ENCODE results near the gene ADAM19.
"Not testable (repeated sequence)": the region's sequence is repeated elsewhere in the genome, so short reads cannot be mapped to it uniquely, and the experiment has no call there.

Gene ADAM19

DNA sequence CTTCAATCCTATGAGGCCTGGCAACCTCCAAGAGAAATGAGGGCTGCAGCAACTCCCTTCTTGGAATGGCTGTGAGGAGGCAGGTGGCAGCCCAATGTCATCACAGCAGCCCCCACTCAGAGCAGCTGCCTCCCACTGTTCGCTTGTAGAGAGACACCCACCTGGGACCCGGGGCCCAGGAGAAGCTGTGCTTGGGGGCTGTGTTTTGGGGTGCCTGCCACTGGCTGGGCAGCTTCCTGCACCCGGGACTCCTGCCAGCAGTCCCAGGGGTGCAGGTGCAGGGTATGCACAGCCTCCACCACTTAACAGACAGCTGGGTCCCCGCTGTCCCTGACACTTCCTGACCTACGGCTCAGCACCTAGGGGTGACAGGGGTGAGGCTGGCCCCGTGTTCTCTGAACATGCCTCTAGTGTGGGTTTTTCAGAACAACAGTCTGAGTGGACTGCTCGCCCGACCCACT, 89.3 kb downstream of the ADAM19 start:
- no peak for DNase-seq (ENCODE audit: low spot score)

DNA sequence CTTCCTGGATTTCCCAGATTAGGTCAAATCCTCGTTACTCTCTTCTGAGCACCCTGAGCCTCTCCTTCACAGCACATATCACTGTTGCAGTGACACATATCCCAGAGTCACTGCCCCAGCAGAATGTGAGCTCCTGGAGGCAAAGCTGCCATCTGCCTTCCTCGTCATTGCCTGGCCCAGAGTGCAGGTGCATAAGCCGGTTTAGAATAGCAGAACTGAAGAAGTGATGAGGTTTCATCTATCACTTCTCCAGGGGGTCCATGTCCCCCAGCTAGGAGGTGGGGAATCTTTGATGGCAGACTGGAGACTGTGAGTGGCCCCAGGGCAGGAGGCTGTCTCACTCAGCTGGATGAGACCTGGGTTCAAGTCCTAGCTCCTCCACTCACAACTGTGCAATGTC, 89.8 kb downstream of the ADAM19 start:
- DNase-seq (ENCODE audit: low spot score), result no peak

- DNase-seq (ENCODE audit: low spot score), result no peak
Measured at GRCh38 chr5:157485340-157485739, 90.2 kb downstream of the ADAM19 start.

- no peak for DNase-seq (ENCODE audit: low spot score)
Measured at GRCh38 chr5:157484768-157485167, 90.8 kb downstream of the ADAM19 start.

- not testable (repeated sequence) for DNase-seq (ENCODE audit: low spot score)
Measured at GRCh38 chr5:157482702-157483101, 92.9 kb downstream of the ADAM19 start.

- DNase-seq (ENCODE audit: low spot score), result no peak
Measured at GRCh38 chr5:157481666-157482065, 93.9 kb downstream of the ADAM19 start.

- DNase-seq (ENCODE audit: low spot score), result no peak
Measured at GRCh38 chr5:157481265-157481664, 94.3 kb downstream of the ADAM19 start.

DNA sequence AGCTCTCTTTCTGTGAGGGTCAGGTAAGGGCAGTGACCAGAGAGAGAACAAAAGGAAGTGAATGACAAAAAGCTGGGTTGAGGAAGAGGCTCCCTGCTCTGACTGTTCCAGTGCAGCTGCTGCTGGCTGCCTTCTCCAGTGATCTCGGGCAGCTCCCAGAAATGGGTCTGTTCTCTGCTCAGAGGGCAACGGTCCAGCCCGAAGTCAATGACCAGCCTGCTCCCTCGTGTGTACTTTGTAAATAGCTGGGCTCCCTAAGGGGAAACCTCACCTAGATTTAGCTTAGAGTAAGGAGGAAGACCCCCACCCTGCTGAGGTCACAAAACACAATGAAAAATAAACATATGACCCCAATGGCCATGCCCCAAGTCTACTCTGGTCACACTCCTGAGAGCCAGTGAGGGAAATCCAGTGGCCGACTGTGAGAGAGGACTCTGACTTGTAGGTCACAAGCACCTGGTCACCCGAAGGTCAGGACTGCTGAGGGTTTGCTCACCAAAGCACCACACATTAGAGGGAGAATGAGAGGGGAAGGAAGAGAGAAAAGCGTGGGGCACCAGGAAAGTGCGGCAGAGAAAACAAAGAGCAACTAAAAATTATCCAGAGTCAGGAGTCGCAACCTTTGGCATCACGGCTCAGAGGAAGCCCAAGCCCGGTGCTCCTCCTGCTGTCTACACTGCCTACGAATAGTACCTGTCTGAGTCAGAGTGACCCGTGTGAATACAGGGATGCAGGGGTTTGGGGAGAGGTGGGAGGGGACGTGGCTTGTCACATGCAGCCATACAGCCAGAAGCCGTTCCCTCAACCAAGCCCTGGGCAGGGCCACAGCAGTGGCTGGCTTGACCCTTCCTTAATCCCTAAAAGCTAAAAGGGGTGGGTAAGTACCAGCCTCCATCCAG, 95.7 kb downstream of the ADAM19 start:
- DNase-seq (ENCODE audit: low spot score), result no peak

DNA sequence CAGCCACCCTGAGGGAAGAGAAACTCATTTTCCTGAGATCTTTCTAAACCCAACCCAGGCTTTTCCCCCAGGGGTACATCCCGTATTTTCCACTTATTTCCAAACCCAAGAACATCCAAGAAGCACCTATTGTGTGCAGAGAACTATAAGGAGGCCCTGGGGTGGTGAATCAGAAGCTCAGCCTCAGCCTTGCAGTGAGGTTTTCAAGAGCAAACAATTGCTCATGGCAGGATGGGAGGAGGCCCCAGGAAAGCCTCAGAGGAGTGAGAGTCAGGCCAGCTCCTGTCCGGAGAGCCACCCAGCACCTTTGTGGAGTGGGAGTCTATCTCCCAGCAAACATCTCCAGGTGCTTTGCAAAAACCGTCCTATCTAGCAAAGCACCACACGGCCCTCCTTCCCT, 96.4 kb downstream of the ADAM19 start:
- no peak for DNase-seq (ENCODE audit: low spot score)

DNA sequence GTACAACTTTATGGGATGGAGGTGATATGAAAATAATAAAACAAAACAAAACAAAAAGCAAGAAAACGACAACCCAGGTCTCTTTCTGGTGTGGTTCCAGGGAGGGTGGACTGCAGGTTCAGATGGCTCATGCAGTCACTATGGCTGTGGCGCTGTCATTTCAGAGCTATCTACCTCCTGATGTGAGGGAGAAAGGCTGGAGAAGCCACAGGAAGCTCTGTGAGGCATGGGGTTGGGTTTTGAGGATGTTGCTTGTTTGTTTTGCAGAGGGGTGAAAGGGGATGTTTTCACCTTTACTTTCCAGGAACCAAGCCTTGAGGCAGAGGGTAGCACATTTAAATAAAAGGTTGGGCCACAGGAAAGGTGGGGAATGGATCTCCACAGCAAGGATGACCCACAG, 96.8 kb downstream of the ADAM19 start:
- no peak for DNase-seq (ENCODE audit: low spot score)

GRCh38 chr5:157477814-157478494, 97.6 kb downstream of the ADAM19 start:
- no peak for DNase-seq (ENCODE audit: low spot score)

DNA sequence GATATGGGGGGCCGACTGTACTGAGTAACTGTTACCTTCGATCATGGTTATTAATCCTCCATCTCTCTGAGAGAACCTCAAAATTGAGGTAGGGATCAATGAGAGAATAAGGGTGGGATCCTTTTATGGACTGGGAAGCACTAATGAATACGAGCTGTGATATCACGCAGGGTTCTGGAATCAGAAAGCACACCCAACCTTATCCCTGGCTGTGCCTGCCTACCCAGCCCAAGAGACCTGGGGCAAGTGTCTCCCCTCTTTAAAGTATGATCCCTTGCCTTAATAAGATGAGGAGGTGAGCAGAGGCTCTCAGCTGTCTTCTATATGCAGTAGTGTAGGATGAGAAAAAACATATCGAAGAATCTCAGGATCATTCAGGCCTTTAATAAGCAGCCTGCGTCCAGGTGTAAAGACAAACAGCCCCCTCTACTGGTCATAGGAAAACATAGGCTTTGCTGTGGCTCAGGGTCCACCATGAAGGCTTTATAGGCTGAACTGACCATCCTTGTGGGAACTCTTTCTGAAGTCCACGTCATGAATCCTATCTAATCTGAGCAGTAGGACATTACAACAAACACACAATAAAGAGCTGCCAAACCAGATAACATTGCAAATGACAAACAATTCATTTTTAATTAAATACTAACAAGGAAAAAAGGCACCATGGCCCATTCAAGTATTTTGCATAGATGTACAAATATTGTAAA, 98.7 kb downstream of the ADAM19 start:
- DNase-seq (ENCODE audit: low spot score), result peak; percentile 83

DNA sequence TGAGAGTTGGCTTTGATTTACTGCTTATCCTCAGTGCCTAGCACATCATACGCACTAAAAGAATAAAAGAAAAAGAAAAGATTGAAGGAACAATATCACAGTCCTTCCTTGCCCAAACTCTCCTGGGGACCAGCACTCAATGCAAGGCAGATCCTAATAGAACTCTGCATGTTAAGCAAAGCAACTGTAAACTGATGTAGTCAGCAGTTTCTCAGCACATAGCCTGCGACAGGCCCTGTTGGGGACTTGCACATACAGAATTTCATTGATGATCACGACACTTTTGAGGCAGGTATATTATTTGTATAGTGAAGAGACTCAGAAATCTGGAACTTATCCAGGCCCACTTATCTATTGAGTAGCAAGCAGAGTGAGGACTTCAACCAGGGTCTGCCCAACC, 100.1 kb downstream of the ADAM19 start:
- DNase-seq (ENCODE audit: low spot score), result no peak

DNA sequence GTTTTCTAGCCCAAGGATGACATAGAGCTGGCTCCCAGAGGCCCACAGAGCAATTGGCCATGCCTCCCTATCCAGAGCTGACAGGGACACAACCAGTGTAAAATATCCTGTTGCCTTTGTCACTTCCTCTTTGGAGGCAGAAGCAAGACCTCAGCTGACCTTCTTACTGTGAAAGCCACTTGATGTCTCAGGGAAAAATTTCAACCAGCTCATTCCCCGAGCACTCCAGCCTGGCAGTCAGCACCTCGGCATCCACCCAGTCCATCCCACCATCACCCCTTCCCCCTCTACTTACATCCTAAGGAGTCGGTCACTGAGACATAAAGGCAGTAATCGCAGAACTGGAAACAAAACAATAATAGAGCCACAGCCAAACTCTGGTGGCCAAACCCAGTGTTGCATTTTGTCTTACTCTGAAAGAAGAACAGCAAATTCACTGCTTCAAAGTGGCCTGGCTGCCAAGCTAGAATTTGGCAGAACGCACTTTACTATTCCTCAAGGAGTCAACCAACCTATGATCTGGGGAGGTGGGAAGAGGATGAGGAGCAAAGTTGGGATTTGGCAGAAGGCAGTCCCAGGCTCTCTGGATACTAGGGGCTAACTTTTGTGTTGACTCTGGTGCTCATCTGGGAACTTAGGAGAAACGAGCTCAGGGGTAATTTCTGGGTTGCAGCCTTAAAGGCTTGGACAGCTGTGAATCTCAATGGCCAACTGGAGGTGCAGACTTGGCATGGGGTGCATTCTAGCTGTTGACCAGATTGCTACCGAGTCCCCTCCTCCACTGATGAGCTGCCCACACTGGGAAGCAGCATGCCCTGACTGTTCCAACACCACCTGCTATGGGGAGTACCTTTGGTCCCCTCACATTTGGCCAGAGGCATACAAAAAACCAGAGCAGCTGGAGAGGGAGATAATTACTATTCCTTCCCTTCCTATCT, 101.9 kb downstream of the ADAM19 start:
- no peak for DNase-seq (ENCODE audit: low spot score)

DNA sequence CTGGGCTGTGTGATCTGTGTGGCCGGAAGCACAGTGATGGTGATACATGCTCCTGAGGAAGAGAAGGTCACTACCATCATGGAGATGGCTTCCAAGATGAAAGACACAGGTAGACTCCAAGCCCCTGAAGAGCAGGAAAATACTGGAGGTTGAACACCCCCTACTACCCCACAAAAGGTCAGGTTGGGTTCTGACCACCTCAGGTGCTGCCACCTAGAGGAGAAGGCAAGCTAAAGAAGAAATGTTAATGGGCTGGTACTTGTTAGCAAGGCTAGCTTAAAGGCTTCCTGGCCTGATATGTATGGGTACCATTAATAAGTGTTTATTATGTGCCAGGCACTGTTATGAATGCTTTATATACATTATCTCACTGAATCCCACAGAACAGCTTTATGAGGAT, 103.9 kb downstream of the ADAM19 start:
- DNase-seq (ENCODE audit: low spot score), result no peak

GRCh38 chr5:157470631-157471030, 104.9 kb downstream of the ADAM19 start:
- no peak for DNase-seq (ENCODE audit: low spot score)

DNA sequence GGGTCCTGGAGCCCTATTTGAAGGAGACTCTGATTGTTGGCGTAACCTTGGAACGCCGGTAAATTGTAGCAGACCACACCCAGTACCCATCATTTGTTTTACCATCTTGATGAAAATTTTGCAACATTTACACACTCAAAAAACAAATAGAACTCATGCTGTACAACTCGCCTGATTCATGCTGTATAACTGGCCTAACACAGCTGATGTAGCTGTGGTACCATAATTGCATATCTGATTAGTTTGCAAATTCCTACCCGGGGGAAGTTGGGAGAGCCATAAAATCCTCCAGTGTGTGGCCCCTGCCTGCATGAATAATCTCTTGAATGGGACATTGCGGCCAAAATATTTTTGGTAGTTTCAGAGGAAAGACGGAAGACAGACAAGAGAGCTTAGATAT, 105.9 kb downstream of the ADAM19 start:
- DNase-seq (ENCODE audit: low spot score), result no peak

- DNase-seq (ENCODE audit: low spot score), result no peak
Measured at GRCh38 chr5:157469073-157469472, 106.5 kb downstream of the ADAM19 start.

- DNase-seq (ENCODE audit: low spot score), result no peak
Measured at GRCh38 chr5:157468293-157468965, 107.1 kb downstream of the ADAM19 start.

- DNase-seq (ENCODE audit: low spot score), result no peak
Measured at GRCh38 chr5:157464519-157465171, 110.9 kb downstream of the ADAM19 start.

All from globus pallidus (tissue), 1 donor.